ENCODE results near the gene UGT1A7.

The UGT1A7 gene

DNA sequence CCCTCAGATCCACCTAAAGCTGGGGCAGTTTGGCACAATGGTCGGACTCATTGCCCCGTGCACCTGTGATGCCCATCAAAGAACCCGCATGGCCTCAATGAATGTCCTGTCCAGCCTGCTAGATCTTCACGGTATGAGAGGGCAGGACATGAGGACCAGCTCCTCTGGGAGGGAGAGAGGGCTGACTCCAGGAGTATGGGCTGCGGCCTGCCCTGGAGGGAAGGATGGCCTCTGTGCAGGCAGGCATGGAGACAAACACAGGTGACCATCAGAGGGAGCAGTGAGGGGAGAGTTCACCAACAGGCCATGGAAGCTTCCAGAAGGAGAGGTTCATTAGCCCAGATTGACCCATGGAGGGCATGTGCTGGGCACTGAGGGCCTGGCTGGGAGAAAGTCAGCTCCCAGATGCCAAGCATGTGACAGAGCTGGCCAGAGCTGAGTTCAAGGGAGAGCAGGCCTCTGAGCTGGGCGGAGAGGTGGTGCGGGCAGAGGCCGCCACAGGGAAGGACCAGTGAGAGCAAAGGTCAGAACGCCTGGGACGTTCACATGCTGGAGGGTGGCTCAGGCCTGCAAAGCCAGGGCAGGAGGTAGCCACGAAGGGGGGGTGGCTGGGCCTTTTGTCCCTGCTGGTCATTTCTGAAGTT lies 136.4 kb downstream of the UGT1A7 start:
- no peak for DNase-seq (ENCODE audit: low spot score)

- DNase-seq (ENCODE audit: low spot score) = no peak
Observed at GRCh38 chr2:233818639-233819621, 137.2 kb downstream of the UGT1A7 start.

GRCh38 chr2:233819884-233820773 lies 138.4 kb downstream of the UGT1A7 start:
- DNase-seq (ENCODE audit: low spot score) = no peak

DNA sequence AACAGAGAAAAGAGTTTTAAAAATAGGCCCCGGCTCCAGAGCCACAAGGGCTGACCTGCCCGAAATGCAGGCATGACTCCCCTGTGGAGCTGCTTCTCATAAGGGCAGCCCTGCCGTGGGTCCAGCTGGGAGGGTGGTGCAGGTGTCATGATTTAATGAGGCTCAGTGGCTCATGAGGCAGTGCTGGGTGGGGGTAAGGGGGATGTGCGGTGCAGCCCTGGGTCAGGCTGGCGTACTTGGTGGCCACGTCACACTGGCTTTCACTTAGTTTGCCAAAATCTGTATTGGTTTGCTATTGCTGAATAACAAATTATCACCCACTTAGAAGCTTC lies 139.0 kb downstream of the UGT1A7 start:
- DNase-seq (ENCODE audit: low spot score) = no peak

DNA sequence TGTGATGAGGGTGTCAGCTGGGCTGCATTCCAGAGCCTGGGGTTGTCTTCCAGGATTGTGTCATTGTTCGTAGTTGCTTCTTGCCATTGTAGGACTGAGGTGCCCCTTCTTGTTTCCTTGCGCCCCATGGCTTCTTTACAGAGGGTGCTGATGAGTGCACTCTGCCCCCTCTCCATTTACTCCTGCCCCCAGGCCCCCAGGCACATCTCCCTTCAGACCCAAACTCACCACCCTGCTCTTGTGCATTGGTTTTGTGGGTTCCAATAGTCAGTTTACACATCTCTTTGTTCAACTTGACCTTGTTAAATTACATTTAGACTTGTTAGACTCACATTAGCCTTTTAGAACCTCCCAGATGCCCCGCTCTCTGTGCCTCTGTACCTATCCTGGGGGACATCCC lies 139.5 kb downstream of the UGT1A7 start:
- DNase-seq (ENCODE audit: low spot score) = no peak

DNA sequence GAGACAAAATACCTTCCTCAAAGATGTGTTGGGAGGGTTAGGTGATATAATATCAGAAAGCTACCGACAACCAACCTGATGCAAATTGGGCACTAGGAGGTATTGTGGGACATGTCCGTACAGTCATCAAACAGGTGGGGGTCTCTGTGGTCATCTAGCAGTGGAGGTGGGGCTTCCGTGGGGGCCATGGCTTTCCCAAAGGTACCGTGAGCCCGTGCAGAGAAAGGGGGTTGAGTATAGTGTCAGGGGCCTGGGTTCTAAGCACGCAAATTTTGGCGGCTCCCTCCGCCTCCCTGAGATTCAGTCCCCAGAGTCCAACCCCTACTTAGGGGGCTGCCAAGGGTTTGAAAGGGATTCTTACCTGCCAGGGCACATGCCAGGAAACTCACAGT lies 140.0 kb downstream of the UGT1A7 start:
- DNase-seq (ENCODE audit: low spot score) = no peak

GRCh38 chr2:233822101-233822771 lies 140.5 kb downstream of the UGT1A7 start:
- no peak for DNase-seq (ENCODE audit: low spot score)

Data from pons (tissue), 1 donor.